ENCODE data around the gene NT5E. TPM values are rescaled to one million over a fixed set of nuclear protein-coding genes. Genes with fewer than 3 reads are reported as not detected.
A peak's percentile ranks its signal among the peaks of the same experiment; 100 is the strongest.

NT5E gene
- polyA plus RNA-seq, 1 experiment, result 63.0 TPM

- DNase-seq (ENCODE audit: low read depth), result no peak
- peaks cover under 1% of the 10 kb centered on the region for H3K36me3 ChIP-seq (ENCODE audit: control insufficient read depth, insufficient read depth, low read length)
- CTCF ChIA-PET, result interaction anchor here (0.6 to 4.5 kb wide), 37 partner anchors 9 to 206 kb away, joined by 3 to 81 read pairs (median 4); partner anchors contain the start of gene NT5E
- POLR2A ChIA-PET, result interaction anchor here (0.6 kb wide), 2 partner anchors 129 to 860 kb away, joined by 3 read pairs; no protein-coding TSS in a partner anchor
- H3K27me3 ChIP-seq (ENCODE audit: control insufficient read depth, insufficient read depth, low read length), result no peaks in the 10 kb centered on the region
- peak; percentile 99 for TF ChIP-seq CTCF (IDR thresholded peaks at IDR 0.05; ENCODE audit: insufficient read depth, low read depth, low read length)
- H3K4me3 ChIP-seq (ENCODE audit: low read depth, low read length), result no peak overlapping the region
Measured at GRCh38 chr6:85482905-85483700, 33.2 kb downstream of the NT5E start.

GRCh38 chr6:85483846-85484245 lies 34.0 kb downstream of the NT5E start:
- no peak for DNase-seq (ENCODE audit: low read depth)
- CTCF ChIA-PET, result interaction anchor here (0.7 to 4.5 kb wide), 19 partner anchors 10 to 159 kb away, joined by 3 to 81 read pairs (median 14); partner anchors contain the start of gene NT5E
- Histone ChIP-seq H3K4me3 (ENCODE audit: low read depth, low read length) (no peak overlapping the region), H3K27me3 (ENCODE audit: control insufficient read depth, insufficient read depth, low read length) (no peaks in the 10 kb centered on the region), H3K36me3 (ENCODE audit: control insufficient read depth, insufficient read depth, low read length) (peaks cover 2% of the 10 kb centered on the region)
- POLR2A ChIA-PET, result no interaction called here
- TF ChIP-seq CTCF (IDR thresholded peaks at IDR 0.05; ENCODE audit: insufficient read depth, low read depth, low read length), result no peak

GRCh38 chr6:85484948-85485347 lies 35.1 kb downstream of the NT5E start:
- H3K36me3 ChIP-seq (ENCODE audit: control insufficient read depth, insufficient read depth, low read length), result peaks cover 3% of the 10 kb centered on the region
- ChIA-PET CTCF (interaction anchor here (1.3 to 4.5 kb wide), 9 partner anchors 10 to 132 kb away, joined by 6 to 81 read pairs (median 28); no protein-coding TSS in a partner anchor), POLR2A (no interaction called here)
- no peak for TF ChIP-seq CTCF (IDR thresholded peaks at IDR 0.05; ENCODE audit: insufficient read depth, low read depth, low read length)
- no peak overlapping the region for H3K4me3 ChIP-seq (ENCODE audit: low read depth, low read length)
- H3K27me3 ChIP-seq (ENCODE audit: control insufficient read depth, insufficient read depth, low read length), result no peaks in the 10 kb centered on the region
- no peak for DNase-seq (ENCODE audit: low read depth)

- Histone ChIP-seq H3K4me3 (ENCODE audit: low read depth, low read length) (no peak overlapping the region), H3K36me3 (ENCODE audit: control insufficient read depth, insufficient read depth, low read length) (peaks cover 3% of the 10 kb centered on the region), H3K27me3 (ENCODE audit: control insufficient read depth, insufficient read depth, low read length) (no peaks in the 10 kb centered on the region)
- CTCF ChIA-PET, result interaction anchor here (1.5 to 3.2 kb wide), 2 partner anchors 16 to 135 kb away, joined by 3 to 15 read pairs; no protein-coding TSS in a partner anchor
- no peak for TF ChIP-seq CTCF (IDR thresholded peaks at IDR 0.05; ENCODE audit: insufficient read depth, low read depth, low read length)
- DNase-seq (ENCODE audit: low read depth), result no peak
- POLR2A ChIA-PET, result no interaction called here
Measured at GRCh38 chr6:85490516-85491248, 40.8 kb downstream of the NT5E start.

GRCh38 chr6:85493389-85493788 lies 43.5 kb downstream of the NT5E start:
- CTCF ChIA-PET, result interaction anchor here (1.3 to 6.4 kb wide), 3 partner anchors 10 to 43 kb away, joined by 3 to 59 read pairs (median 5); no protein-coding TSS in a partner anchor

More at GRCh38 chr6:85493389-85493788, 43.5 kb downstream of the NT5E start:
- no peaks in the 10 kb centered on the region for H3K27me3 ChIP-seq (ENCODE audit: control insufficient read depth, insufficient read depth, low read length)
- peaks cover 1% of the 10 kb centered on the region for H3K36me3 ChIP-seq (ENCODE audit: control insufficient read depth, insufficient read depth, low read length)
- no peak overlapping the region for H3K4me3 ChIP-seq (ENCODE audit: low read depth, low read length)
- POLR2A ChIA-PET, result no interaction called here
- DNase-seq (ENCODE audit: low read depth), result no peak
- TF ChIP-seq CTCF (IDR thresholded peaks at IDR 0.05; ENCODE audit: insufficient read depth, low read depth, low read length), result no peak
